Choroid plexus epithelial cell (primary cell): Measurements from ENCODE around the gene APRT.

Source experiments
- DNase-seq: peaks from one replicate; pipeline ENCODE4 v3.0.0-alpha.2; 2010; ENCODE audit warnings: low read depth
- H3K4me3 ChIP-seq: 2 replicates; pipeline ENCODE4 v1.5.1; 2011; ENCODE audit warnings: low read depth, mild to moderate bottlenecking, control low read depth, low read length, moderate library complexity
- TF ChIP-seq, protein P1 (sequence below): conservative IDR thresholded peaks from 2 replicates; pipeline ENCODE4 v1.5.1; 2011; ENCODE audit warnings: low read depth, mild to moderate bottlenecking, control low read depth, inconsistent platforms, low read length, moderate library complexity

Gene APRT

DNA sequence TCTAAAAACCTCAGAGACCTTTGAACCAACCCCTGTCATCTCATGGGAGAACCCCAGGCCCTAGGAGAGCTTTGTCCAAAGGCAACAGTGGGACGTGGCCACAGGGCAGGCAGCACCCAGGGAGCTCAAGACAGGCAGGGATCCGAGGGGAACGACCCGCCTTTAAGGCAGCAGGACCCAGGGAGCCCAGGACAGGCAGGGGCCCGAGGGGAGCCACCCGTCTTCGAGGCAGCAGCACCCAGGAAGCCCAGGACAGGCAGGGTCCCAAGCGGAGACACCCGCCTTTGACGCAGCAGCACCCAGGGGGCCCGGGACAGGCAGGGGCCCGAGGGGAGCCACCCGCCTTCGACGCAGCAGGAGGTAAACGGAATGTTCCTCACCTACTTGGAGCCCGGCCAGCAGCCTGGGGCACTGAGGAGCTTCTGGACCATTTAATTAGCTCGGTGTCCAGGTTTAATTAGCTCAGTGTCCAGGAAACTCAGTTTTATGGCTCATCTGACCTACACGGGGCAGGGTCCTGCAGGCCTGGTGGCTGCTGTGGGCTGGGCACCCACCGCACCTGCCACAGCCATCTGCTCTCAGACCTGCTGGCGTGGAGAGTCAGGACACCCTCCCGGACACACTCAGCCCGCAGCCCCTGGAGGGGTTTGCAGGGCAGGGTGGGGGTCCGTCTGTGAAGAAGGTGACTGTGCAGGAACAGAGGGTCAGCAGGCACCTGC is 51.1 kb downstream of the APRT start:
- H3K4me3 ChIP-seq: no peak overlapping the region
- TF ChIP-seq, protein P1, sequence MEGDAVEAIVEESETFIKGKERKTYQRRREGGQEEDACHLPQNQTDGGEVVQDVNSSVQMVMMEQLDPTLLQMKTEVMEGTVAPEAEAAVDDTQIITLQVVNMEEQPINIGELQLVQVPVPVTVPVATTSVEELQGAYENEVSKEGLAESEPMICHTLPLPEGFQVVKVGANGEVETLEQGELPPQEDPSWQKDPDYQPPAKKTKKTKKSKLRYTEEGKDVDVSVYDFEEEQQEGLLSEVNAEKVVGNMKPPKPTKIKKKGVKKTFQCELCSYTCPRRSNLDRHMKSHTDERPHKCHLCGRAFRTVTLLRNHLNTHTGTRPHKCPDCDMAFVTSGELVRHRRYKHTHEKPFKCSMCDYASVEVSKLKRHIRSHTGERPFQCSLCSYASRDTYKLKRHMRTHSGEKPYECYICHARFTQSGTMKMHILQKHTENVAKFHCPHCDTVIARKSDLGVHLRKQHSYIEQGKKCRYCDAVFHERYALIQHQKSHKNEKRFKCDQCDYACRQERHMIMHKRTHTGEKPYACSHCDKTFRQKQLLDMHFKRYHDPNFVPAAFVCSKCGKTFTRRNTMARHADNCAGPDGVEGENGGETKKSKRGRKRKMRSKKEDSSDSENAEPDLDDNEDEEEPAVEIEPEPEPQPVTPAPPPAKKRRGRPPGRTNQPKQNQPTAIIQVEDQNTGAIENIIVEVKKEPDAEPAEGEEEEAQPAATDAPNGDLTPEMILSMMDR: no peak
- no peak for DNase-seq

DNA sequence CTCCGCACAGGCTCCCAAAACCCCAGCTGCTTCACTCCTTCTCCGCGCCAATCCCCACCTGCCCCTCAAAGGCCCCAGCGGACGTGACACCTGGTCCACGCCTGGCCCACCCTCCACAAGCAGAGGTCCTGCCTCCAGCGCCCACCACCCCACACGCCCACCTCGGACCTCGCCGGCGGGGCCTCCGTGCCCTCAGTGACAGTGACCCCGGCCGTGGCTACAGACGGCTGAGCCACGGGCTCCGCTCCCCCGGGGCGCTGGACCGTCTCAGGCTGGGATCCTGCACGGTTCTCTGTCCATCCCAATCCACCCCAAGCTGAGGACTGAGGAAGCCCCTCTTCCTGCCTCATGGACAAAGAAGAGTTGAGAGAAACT is 51.8 kb downstream of the APRT start:
- no peak for DNase-seq
- no peak overlapping the region for H3K4me3 ChIP-seq

More for the DNA sequence above, 51.8 kb downstream of the APRT start:
- TF ChIP-seq, protein P1: no peak
